HG02981 (cell line): ENCODE results near the gene ENTPD2.
"Not testable (repeated sequence)": the region's sequence is repeated elsewhere in the genome, so short reads cannot be mapped to it uniquely, and the experiment has no call there.

Source experiments
- ATAC-seq: cut with Tn5 transposase; IDR thresholded peaks from one replicate; pipeline ENCODE4 v1.9.1; 2021; ENCODE audit warnings: mild to moderate bottlenecking, moderate library complexity; ENCODE audit not compliant: unreplicated experiment

Gene ENTPD2

DNA sequence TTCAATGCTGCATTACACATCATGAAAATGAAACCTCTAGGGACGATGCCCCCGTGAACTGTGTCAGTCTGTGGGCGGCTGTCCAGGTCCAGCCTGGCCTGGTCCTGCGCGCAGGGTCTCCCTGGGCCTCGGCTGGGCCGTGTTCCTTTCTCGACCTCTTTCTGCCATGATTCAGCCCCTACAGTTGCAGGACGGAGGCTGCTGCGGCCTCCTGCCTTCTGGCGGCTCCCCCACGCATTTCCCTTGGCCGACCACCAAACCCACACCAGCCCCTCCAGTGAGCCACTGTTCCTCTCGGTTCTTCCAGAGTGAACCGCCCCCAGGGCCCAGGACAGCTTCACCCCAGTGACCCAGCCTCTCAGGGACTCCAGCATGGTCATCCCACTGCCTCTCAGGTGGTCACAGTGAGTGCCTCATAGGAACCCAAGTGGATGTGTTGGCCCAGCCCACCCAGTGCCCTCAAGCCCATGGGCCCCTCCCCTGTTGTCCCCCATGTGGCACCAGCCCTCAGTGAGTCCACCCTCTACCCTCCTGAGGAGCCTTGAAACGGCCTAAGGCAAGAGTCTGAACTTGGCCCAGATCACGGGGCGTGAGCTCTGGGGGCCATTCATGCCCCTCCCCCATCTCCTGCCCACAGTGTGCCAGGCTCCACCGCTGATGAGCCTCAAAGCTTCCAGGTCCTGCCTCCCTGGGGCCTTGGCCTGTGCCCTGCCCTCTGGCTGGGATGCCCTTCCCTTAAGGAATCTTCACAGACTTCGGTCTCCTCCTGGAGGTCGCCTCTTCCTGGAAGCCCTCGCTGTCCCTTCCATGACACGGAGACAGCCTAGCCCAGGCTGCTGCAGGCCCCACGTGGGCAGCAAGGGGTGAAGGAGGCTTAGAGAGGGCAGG lies 47.5 kb downstream of the ENTPD2 start:
- ATAC-seq, result no peak

DNA sequence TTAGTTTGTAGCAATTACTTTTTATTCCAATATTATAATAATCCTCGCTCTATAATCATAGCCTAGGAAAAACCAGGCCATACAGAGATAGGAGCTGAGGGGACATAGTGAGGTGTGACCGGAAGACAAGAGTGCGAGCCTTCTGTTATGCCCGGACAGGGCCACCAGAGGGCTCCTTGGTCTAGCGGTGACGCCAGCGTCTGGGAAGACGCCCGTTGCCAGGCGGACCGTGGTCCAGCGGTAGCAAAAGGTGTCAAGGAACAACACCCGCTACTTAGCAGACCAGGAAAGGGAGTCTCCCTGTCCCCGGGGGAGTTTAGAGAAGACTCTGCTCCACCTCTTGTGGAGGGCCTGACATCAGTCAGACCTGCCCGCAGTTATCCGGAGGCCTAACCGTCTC lies 49.6 kb downstream of the ENTPD2 start:
- not testable (repeated sequence) for ATAC-seq

DNA sequence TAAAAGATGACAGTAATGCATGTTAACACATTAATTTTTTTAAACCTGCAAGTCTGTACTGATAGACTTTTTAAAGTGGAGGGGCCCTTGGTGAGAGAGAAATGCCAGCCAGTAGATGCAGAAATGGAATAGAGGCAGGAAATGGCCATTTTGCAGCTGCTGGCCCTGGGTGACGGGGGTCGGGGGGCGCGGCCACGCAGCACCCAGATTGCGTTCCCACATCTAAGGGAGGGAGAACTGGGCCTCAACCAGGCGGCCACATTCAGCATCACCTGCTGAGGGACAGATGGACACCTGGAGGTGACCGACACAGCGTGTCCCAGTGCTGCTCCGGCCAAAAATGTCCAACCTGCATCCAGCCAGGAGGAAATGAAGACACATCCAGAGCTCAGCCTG lies 51.2 kb downstream of the ENTPD2 start:
- no peak for ATAC-seq

DNA sequence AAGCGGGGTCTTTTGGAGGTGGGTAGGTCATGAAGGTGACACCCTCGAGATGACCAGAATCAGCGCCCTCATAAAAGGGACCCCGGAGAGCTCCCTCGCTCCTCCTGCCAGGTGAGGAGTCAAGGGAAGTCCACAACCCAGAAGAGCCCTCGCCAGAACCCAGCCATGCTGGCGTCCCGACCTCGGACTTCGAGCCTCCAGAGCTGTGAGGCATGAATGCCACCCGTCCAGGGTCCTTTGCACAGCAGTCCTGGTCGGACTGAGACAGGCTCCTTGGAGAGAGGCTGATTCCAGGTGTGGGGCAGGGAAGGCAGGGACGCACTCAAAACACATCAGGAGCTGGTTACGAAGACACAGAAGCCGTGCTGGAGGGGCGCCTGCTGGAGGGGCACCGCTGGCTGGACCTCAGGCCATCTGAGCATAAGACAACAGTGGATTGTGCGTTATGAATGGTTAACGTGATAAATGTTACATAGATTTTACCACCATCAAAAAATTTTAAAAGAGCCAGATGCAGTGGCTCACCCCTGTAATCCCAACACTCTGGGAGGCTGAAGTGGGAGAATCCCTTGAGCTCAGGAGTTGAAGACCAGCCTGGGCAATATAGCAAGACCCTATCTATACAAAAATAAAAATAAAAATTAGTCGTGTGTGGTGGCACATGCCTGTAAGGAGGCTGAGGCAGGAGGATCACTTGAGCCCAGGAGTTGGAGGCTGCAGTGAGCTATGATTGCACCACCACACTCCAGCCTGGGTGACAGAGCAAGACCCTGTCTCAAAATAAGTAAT lies 51.8 kb downstream of the ENTPD2 start:
- ATAC-seq, result no peak

DNA sequence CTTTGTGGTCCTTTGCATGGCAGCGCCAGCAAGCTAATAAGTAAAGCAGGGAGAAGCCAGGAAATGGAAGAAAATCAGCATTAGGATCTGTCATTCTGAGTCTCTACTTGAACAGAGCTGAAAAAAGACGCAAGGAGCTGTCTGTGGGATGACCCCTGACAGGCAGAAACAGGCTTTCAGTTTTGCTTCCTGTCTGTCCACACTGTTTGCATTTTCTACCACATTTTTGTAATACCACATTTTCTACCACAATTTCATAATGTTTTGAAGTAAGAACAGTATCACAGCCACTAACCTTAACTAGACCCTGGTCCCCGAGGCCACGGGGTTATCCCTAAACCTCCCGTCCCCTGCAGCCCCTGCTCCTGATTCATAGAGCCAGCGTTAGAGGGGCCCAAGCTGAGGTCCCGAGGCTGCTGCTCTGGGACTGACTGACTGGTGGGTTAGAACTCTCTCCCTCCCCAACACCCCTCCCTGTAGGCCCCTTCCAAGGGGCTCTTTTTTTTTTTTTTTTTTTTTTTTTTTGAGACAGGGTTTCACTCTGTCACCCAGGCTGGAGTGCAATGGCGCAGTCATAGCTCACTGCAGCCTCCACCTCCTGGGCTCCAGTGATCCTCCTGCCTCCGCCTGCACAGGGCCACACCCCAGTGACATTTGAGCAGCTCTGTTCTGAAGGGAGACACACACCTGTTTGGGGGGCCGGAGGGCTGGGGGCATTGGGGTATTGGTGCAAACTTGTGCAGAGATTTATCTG lies 53.5 kb downstream of the ENTPD2 start:
- ATAC-seq, result peak; percentile 63
